ENCODE results near the gene EIF2D.

DNA sequence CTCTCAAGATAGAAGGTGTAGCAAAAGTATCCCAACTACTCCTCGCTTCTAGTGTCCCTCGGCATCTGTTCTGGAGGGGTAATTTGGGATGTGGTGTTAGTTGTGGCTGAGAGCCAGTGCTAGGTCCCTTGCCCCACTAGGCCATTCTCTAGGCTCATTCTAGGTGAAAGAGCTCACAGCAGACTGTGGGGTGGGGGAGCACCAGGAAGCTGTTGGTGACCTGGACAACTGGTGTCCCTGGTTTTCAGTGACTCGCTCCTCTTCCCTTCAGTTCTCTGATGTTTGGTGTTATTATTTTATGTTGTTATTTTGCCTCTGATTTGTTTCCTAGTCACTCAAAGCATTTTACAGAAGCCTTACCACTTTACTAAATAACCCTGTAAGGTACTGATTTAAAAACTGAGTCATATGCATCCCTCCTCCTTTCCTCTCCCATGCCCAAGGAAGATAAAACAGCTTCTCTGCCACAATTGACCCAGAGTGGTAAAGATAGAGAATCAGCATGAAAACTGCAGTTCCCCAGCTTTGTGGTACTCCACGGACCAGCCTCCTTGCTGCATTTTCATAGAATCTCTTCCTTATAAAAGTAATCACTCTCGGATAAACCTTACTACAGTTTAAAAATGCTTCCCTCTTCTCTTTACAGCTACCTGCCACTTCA is 37.1 kb upstream of the EIF2D start:
- TF ChIP-seq CTCF (IDR thresholded peaks at IDR 0.05; ENCODE audit: low read depth, low read length, missing input control) (no peak), YY1 (IDR thresholded peaks at IDR 0.05) (no peak), FOXA1 (IDR thresholded peaks at IDR 0.05) (no peak), SP1 (IDR thresholded peaks at IDR 0.05) (no peak), TAF1 (conservative IDR thresholded peaks at IDR 0.05) (no peak), RXRA (IDR thresholded peaks at IDR 0.05) (no peak)
- TF ChIP-seq, protein P1, sequence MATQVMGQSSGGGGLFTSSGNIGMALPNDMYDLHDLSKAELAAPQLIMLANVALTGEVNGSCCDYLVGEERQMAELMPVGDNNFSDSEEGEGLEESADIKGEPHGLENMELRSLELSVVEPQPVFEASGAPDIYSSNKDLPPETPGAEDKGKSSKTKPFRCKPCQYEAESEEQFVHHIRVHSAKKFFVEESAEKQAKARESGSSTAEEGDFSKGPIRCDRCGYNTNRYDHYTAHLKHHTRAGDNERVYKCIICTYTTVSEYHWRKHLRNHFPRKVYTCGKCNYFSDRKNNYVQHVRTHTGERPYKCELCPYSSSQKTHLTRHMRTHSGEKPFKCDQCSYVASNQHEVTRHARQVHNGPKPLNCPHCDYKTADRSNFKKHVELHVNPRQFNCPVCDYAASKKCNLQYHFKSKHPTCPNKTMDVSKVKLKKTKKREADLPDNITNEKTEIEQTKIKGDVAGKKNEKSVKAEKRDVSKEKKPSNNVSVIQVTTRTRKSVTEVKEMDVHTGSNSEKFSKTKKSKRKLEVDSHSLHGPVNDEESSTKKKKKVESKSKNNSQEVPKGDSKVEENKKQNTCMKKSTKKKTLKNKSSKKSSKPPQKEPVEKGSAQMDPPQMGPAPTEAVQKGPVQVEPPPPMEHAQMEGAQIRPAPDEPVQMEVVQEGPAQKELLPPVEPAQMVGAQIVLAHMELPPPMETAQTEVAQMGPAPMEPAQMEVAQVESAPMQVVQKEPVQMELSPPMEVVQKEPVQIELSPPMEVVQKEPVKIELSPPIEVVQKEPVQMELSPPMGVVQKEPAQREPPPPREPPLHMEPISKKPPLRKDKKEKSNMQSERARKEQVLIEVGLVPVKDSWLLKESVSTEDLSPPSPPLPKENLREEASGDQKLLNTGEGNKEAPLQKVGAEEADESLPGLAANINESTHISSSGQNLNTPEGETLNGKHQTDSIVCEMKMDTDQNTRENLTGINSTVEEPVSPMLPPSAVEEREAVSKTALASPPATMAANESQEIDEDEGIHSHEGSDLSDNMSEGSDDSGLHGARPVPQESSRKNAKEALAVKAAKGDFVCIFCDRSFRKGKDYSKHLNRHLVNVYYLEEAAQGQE (IDR thresholded peaks at IDR 0.05) = no peak
